Measurements from ENCODE around the gene LAMB4.

The LAMB4 gene

DNA sequence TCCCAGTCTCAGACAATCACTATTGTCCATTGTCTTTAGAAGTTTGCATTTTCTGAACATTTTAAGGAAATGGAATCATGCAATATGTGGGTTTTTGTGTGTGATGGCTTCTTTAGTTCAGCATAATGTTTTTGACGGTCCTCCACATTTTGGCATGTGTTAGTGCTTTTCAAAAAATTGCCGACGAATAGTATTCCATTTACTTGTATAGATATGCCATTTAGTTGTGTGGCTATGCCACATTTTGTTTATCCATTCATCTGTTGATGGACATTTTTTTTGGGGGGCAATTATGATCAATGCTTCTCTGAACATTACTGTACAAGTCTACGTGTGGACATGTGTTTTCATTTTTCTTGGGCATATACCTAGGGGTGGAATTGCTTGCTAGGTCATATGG lies 12.0 kb upstream of the LAMB4 start:
- DNase-seq (ENCODE audit: low spot score), result no peak

DNA sequence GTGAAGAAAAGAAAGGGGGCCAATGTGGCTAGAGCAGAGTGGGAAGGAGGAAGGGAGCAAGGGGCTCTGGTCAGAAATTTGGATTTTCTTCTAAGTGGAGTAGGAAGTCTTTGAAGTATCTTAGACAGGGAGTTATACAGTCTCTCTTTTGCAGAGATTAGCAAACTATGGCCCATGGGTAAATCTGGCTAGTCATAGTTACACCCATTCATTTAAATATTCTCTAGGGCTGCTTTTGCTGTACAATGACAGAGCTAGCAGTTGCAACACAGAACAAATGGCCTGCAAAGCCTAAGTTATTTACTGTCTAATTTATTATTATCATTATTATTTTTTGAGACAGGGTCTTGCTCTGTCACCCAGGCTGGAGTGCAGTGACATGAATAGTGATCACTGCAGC lies 10.5 kb upstream of the LAMB4 start:
- no peak for DNase-seq (ENCODE audit: low spot score)

DNA sequence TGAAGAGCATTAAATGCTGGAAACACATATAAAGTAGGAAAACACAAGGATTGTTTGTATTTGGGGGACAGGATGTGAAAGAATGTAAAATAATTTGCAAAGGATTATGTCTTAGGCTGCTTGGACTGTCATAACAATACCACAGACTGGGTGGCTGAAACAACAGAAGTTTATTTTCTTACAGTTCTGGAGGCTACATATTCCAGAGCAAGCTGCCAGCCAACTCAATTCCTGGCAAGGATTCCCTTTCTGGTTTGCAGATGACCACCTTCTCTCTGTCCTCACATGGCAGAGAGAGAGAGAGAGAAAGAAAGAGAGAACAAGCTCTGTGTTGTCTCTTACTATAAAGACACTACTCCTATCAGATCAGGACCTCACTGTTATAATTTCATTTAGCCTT lies 8.8 kb upstream of the LAMB4 start:
- no peak for DNase-seq (ENCODE audit: low spot score)

DNA sequence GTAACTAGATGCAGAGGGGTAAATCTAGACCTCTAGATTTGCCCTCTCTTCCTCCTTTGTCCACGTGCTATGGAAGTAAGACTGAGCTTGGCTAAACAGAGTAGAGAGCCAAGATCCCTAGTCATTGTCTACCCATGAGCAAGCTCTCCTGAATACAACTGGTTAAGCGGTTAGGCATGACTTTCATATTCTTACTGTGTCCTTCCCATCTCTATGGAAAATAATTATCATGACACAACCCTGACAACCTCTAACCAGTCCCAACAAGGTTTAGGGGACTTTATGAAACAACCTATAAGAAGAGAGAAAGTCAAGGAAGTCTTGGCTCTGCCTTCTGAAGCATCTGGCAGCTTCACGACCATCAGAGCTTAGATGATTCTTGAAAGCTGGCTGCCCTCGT lies 7.8 kb upstream of the LAMB4 start:
- DNase-seq (ENCODE audit: low spot score), result no peak

DNA sequence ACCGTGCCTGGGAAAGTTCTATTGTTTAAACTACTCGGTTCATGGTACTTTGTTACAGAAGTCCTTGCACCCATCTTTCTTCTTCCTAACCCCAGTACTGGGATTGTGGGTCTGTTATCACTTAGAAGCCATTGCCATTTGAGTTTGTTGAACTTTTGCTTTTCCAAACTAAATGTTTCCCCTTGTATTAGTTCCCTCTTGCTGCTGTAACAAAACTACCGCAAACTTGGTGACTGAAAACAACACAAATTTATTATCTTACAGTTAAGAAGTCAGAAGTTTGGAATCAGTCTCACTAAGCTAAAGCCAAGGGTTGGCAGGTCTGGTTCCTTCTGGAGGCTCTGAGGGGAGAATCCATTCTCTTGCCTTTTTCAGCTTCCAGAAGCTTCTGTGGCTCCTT lies 6.9 kb upstream of the LAMB4 start:
- DNase-seq (ENCODE audit: low spot score), result no peak

DNA sequence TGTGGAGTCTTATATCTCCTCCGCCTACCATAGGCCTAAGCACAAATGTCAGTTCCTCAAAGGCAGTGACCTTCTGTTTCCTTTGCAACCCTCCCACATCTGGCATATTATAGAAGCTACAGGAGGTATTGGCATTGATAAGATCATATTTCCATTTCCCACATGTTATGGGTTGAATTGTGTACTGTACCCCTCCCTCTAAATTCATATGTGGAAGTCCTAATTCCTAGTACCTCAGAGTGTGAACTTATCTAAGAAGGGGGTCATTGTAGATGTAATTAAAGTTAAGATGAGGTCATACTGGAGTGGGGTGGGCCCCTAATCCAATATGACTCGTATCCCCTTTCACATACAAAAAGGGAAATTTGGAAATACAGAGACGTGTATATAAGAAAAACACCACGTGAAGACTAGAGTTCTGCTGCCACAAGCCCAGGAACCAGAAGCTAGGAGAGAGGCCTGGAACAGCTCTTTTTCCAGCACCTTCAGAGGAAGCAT lies 6.1 kb upstream of the LAMB4 start:
- no peak for DNase-seq (ENCODE audit: low spot score)

DNA sequence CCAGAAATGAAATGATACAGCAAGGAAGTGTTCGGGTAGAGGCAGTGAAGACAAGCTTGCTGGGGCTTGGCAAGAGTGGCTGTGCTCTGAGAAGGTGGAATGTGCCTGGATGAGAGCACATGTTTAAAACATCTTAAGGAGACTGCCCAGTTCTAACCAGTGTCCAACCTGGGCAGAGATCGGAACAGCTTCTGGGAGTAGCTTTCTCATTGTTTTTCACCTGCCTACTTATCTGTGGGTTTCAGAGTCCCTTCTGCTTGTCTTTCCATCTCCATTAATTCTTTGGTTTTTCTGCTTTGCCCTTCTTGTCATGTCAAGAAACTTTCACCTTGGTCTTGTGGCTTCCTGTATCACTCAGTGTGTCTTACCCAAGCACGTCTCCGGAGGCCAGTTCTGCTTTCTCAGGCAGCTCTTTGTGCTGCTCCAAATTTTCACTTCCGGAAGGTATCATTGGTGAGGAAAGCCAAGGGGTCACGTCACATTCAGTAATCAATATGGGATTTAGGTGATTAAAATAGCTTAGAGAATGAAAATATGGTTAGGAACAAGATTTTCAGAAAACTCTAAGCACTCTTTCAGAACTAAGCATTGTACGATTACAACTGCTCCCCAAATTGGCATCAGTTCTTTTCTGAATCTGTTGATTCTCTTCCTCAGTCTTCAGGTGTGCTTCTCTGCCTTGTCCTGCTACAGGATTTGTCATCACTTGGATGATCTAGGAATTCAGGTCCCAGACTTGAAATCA lies 5.5 kb upstream of the LAMB4 start:
- DNase-seq (ENCODE audit: low spot score), result no peak

DNA sequence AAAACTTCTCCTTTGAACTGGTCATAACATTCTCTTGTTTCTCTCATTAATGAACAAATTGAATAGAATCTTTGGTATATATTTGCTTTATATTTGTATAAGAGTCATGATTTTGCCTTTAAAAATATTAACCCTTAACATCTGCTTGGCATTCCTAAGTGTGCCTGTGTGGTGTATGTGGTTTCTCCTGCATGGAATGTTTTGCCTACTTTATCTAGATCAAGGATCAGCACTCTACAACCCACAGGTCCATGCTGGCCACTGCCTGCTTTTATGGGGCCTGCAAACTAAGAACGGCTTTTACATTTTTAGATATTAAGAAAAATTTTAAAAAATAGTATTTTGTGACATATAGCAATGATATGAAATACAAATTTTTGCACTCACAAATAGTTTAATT lies 4.3 kb upstream of the LAMB4 start:
- DNase-seq (ENCODE audit: low spot score), result no peak

DNA sequence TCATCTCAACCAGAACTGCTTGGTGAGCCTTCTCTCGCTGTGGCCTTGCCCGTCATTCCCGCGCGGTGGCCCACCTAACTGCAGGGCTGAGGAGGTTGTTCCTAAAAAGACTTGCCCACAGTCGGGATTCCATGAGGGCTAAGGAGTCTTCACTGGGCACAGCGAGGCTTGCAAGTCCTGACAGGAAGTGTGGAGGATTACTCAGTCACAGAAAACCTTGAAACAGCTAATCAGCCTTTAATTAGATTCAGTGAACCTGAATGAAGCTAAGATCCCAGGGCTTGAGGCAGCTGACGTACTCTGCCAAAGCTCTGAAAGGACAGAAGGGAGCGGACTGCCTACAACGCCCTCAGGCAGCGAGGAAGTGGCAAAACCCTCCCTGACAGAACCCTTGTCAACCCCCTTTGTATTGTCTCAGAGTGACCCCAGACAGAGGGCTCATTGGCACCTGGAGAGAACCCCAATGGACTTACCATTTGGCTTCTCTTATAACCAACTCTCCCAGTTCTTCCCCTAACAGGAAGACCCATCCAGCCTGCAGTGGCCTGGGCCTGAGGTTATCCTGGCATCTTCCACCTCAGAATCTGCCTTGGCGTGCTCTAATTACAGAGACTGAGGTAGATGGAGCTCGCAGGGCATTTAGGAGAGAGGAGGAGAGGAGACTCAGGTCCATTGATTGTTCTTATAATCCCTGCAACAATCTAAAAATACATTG lies 2.5 kb upstream of the LAMB4 start:
- DNase-seq (ENCODE audit: low spot score), result no peak

DNA sequence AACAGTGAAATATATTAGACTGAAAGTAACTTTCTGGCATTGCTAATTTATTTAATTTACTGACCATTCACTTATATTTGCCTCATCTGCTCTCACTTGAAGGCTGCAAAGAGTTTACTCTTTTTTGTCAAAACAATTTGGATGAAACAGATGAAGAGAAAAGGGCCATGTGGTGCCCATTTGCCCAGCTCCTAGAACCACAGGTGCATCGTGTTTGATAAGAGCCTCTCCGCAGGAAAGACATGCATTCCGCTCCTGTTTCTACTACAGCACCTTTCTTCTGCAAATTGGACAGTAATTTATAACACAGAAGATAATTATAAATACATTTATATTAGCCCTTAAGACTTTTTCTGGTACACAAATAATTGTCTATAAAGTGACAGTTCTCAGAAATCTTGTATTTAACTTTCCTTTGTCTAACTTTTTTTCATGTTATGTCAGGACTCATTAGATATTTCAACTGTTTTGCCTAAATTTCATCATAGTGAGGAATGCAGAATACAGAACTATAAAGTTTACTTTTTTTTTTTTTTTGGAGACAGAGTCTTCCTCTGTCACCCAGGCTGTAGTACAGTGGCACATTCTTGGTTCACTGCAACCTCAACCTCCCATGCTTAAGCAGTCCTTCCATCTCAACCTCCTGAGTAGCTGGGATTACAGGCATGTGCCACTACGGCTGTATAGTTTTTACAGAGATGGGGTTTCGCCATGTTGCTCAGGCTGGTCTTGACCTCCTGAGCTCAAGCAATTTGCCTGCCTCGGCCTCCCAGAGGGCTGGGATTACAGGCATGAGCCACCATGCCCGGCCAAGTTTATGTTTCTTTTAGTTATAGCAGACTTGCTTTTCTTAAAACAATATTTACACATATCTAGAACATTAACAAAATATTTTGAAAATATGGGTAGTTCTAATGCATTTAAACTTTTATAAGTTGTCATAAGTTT lies 869 bp downstream of the LAMB4 start:
- no peak for DNase-seq (ENCODE audit: low spot score)

DNA sequence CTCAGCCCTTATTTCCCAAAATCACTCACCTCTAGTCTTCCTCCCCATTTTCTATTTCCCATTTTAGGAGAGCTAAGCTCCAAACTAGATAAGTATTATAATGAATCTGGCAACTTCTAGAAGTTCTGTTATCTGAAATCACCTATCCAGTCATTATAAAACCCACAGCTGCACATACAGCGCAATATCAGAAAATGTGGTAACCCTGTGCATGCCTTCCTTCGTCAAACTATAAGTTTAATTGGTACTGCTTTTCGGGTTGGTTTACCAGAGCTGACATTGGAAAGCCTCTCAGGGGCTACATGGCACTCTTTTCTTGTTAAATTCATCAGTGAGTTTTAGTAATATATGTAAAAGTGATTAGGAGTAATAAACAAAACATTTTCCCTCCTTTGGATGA lies 1.6 kb downstream of the LAMB4 start:
- DNase-seq (ENCODE audit: low spot score), result no peak

DNA sequence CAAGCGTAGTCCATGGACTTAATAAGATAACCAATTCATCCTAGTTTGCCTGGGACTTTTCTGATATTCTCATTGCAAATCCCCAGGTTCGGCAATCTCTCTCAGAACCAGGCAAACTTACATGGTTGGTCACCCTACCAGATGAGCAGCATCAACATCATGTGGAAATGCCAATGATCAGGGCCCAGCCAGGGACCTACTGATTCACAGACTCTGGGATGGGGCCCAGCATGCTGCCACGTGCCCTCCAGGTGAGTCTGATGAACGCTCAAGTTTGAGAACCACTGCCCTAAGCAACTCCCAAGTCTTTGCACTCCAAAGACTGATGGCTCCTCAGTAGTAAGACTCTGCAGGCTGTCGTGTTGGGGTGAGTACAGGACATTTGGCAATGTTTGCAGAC lies 2.7 kb downstream of the LAMB4 start:
- DNase-seq (ENCODE audit: low spot score), result no peak

DNA sequence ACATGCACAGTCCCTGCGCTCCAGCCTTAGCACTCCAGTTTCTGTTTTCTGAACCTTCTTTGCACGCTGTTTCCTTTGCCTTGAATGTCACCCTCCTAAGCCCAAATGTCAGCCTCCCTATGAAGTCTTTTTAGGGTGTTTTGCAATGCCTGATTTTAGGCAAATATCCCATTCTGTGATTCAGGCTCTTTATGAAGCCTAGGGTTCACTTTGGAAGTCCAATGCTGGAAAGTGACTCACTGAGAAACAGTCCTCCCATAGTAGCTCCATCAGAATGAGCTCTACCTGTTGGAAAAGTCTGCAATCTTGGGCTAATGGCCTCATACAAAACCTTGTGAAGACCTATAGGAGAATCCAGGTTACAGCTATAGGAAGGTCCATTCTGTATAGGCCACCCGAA lies 5.3 kb downstream of the LAMB4 start:
- no peak for DNase-seq (ENCODE audit: low spot score)

DNA sequence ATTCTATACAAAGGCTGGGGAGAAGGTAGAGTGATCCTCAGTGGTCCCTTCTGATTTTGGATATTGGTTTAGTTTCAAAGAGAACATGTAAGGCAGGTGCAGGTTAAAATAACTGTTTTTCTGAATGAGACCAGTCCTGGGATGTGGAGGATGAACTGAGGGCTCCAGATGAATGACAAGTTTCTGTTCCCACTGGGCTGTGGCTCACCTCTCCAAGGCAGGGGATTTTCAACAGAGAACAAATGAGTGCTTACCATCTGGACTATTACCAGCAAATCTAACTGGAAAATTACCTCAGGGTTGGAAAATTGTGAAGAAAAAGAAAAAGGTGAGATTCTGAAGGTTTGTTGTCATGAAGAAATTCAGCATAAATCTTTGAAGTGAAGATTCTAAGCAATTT lies 8.0 kb downstream of the LAMB4 start:
- DNase-seq (ENCODE audit: low spot score), result no peak

DNA sequence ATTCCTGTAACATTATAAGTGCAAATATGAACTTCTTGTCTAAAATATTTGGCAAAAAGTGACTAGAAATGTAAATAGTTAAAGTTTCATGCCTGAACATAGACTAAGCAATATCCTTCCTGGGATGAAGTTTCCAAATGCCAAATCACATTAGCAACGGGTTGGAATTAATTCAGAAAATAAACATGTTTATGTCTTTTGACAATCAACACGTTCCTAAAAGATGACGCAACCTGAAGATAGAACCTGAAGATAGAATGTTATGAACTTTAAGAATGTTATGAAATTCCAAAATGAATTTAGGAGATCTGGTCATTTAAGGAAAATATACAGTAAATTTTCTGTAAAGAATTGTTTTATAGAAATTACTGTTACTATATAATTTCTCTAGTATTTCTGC lies 9.2 kb downstream of the LAMB4 start:
- no peak for DNase-seq (ENCODE audit: low spot score)

DNA sequence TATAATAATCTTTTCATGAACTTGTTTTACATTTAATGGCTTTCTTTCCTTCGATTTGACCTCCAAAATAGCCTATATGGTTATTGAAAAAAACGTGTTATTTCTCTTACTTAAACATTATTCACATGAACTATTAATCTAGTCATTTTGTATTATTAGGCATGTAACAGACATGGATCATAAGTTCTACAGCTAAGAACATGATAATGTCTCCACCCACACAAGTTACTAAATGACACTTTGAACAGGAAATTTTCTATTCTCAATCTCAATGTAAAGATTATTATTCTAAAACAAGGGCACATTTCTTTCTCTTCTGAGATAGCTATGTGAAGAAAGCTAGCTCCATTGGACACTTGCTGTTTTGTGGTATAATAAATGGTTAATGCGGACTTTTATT lies 10.0 kb downstream of the LAMB4 start:
- no peak for DNase-seq (ENCODE audit: low spot score)

DNA sequence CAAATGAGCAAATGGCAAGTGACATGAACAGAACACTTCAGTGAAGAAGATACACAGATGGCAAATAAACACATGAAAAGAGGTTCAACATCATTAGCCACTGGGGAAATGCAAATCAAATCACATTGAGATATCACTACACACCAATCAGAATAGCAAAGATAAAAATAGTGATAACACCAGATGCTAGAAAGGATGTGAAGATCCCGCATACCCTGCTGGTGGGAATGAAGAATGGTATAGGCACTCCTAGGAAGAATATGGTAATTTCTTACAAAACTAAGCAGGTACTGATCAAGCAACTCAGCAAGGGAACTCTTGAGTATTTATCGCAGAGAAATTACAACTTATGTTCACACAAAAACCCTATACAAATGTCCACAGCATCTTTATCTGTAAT lies 11.2 kb downstream of the LAMB4 start:
- no peak for DNase-seq (ENCODE audit: low spot score)

DNA sequence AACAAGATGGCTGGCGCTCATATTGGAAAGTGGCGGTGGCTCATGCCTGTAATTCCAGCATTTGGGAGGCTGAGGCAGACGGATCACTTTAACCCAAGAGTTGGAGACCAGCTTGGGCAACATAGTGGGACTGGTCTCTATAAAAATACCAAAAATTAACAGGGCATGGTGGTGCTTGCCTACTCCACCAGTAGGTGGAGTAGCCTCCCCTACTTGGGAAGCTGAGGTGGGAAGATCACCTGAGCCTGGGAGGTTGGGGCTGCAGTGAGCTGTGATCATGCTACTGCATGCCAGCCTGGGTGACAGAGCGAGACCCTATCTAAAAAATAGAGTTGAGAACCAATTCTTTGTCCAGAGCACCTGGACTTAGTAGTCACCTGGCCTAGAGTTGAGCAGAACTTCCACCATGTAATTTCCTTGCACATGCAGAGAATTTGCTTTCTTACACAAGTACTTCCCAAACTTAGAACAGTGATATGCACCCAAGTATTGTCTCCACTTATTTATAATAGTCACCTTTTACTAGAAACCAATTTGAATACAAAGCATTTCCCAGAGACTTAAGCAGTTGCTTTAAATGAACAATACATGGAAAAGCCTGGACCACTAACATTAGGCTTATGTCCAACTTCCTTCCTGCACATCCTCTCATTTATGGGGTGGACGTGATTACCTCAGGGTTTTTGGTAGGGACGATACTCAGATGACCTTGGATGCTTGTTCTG lies 15.9 kb downstream of the LAMB4 start:
- no peak for DNase-seq (ENCODE audit: low spot score)

DNA sequence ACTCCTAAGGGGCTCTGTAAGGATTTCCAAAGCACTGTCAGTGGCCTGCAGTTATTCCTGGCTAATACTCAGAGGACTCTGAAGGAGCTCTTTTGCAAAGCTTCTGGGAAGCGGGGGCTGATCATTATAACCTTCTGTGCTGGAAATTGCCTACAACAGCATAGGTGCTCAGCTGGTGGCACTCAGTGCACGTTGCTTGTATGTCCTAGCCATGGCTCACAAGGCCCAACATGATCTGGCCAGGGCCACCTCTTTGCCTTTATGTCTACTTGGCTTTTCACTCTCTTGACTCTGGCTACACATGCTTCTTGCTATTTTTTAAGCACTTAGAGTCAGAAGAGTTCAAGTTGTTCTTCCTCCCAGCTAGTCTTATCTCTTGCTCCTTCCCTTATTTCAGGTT lies 17.5 kb downstream of the LAMB4 start:
- no peak for DNase-seq (ENCODE audit: low spot score)

DNA sequence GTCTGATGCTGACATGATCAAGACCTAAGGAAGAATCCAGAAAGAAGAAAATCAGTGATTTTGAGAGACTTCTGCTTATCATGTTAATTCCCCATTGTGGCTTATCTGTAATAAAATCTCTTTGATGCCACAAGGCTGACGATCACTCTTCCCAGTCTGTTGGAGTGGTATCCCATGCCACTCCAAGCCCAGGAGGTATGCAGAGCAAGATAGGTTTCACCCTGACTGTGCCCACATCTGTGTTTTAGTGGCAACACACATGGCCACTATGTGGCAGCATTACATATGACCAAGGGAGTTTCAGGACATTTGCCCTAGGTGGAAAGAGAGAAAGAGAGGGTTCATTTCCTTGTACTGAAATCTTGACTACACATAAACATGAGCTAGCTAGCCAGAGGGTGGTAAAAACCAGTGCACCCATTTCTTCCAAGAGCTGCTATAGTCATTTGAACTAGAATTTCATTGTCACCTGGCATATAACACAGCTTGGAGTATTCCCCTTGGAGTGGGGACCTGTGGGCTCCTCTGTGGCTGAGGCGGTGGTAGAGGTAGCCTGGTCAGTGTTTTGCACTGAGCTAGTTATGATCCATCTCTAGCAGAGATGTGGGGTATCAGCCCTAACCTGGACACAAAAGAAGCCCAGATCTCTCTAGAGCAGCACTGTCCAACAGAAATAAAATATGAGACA lies 20.8 kb downstream of the LAMB4 start:
- DNase-seq (ENCODE audit: low spot score), result peak; percentile 26

DNA sequence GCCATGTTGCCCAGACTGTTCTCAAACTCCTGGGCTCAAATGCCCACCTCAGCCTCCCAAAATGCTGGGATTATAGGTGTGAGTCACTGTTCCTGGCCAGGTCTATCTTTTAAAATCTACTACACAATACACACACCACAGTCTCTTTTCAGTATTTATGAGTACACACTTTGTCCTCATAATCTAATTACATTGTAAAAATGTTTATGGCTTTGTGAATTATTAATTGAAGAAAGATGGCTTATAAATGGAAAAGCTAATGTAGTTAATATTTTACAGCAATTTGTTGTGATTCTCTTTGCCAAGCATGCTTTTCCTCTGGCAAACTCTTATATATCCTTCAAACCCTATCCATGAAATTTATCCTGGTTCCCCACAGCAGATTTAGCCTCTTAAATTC lies 22.0 kb downstream of the LAMB4 start:
- DNase-seq (ENCODE audit: low spot score), result no peak

Data from COLO829 (cell line).